PFSK-1 (cell line): ENCODE measurements around the gene TOE1. TPM values are rescaled to one million over a fixed set of nuclear protein-coding genes. Genes with fewer than 3 reads are reported as not detected.
A peak's percentile ranks its signal among the peaks of the same experiment; 100 is the strongest.

Source experiments
- FOXP2 ChIP-seq: optimal IDR thresholded peaks from 2 replicates; pipeline ENCODE3; 2011; ENCODE audit warnings: borderline replicate concordance, control low read depth, inconsistent platforms; ENCODE audit not compliant: insufficient read depth; ENCODE audit errors: extremely low read length, extremely low read depth
- POLR2AphosphoS5 ChIP-seq: IDR thresholded peaks from 2 replicates; pipeline ENCODE4 v1.6.1; 2012; ENCODE audit warnings: low read depth, mild to moderate bottlenecking, control low read depth, low read length, moderate library complexity
- REST ChIP-seq, 2 experiments: IDR thresholded peaks; 2 replicates each; pipeline versions ENCODE4 v1.6.1 to v1.8.0; 2011 to 2012; ENCODE audit warnings: low read depth in 2 of 2, low read length in 2 of 2, control low read depth in 1 of 2, inconsistent platforms in 1 of 2, mild to moderate bottlenecking in 1 of 2, moderate library complexity in 1 of 2; ENCODE audit not compliant: insufficient read depth in 1 of 2
- SIN3A ChIP-seq: IDR thresholded peaks from 2 replicates; pipeline ENCODE4 v1.6.1; 2012; ENCODE audit warnings: mild to moderate bottlenecking, low read length, moderate library complexity, borderline replicate concordance; ENCODE audit not compliant: insufficient read depth
- TAF1 ChIP-seq: IDR thresholded peaks from 2 replicates; pipeline ENCODE4 v1.6.1; 2012; ENCODE audit warnings: low read length, control low read depth, borderline replicate concordance; ENCODE audit not compliant: insufficient read depth
- polyA plus RNA-seq: library from polyadenylated mRNA; unstranded; fragments of >200 nt; gene quantifications from one replicate; pipeline ENCODE4 v1.2.1, GENCODE V29; 2012; ENCODE audit warnings: low read depth, missing spikeins; ENCODE audit not compliant: insufficient read length

The TOE1 gene
- polyA plus RNA-seq = 19.1 TPM

GRCh38 chr1:45339789-45340558, at the start of gene TOE1, which contains the start of gene MUTYH:
TSS of gene TOE1 (plus strand) at chr1:45340170. CDS start at chr1:45340253, 83 bp downstream.
TSS of gene MUTYH (minus strand) at chr1:45340440. CDS start at chr1:45334505, 5,935 bp downstream.
- TF ChIP-seq TAF1 (peak; percentile 84; the same call in 1 of the 2 replicates), FOXP2 (peak; percentile 79), POLR2AphosphoS5 (peak; percentile 65; the same call in 1 of the 2 replicates), REST (IDR thresholded peaks at IDR 0.05; ENCODE audit: insufficient read depth in 1 of 2, low read depth in 2 of 2, low read length in 2 of 2) (no peak)

GRCh38 chr1:45291716-45292115, 48.3 kb upstream of the TOE1 start:
- TF ChIP-seq REST (IDR thresholded peaks at IDR 0.05; ENCODE audit: insufficient read depth in 1 of 2, low read depth in 2 of 2, low read length in 2 of 2) (no peak), POLR2AphosphoS5 (no peak), SIN3A (no peak), TAF1 (no peak), FOXP2 (no peak)

GRCh38 chr1:45297666-45298356, 42.2 kb upstream of the TOE1 start:
- no peak for TF ChIP-seq POLR2AphosphoS5
- TF ChIP-seq FOXP2 = no peak
- TF ChIP-seq REST (IDR thresholded peaks at IDR 0.05; ENCODE audit: insufficient read depth in 1 of 2, low read depth in 2 of 2, low read length in 2 of 2) = no peak
- TF ChIP-seq TAF1 = no peak
- TF ChIP-seq SIN3A = no peak

- no peak for TF ChIP-seq REST (IDR thresholded peaks at IDR 0.05; ENCODE audit: insufficient read depth in 1 of 2, low read depth in 2 of 2, low read length in 2 of 2)
- TF ChIP-seq FOXP2 = no peak
- no peak for TF ChIP-seq TAF1
- no peak for TF ChIP-seq POLR2AphosphoS5
- no peak for TF ChIP-seq SIN3A
These were observed 40.7 kb upstream of the TOE1 start for GRCh38 chr1:45299296-45299695.
